HL-60 (cell line): Measurements from ENCODE around the gene ARHGAP25.

Source experiments
- DNase-seq, 2 experiments: peaks; one replicate each; pipeline ENCODE4 v3.0.0-alpha.2; 2010 to 2020; ENCODE audit warnings: low read depth in 1 of 2, low spot score in 1 of 2
- H3K27ac ChIP-seq: fragments of 250-450 bp; sonication (Bioruptor Pico); replicated peaks from 2 replicates; pipeline ENCODE4 v1.5.1; 2020; ENCODE audit warnings: mild to moderate bottlenecking, moderate library complexity
- H3K27me3 ChIP-seq: fragments of 250-450 bp; sonication (Bioruptor Pico); 2 replicates; pipeline ENCODE4 v1.5.1; 2021; ENCODE audit warnings: mild to moderate bottlenecking, moderate library complexity; ENCODE audit not compliant: insufficient read depth, poor library complexity, severe bottlenecking
- H3K4me3 ChIP-seq: replicated peaks from 2 replicates; pipeline ENCODE4 v1.5.1; 2011; ENCODE audit warnings: mild to moderate bottlenecking, control low read depth, low read length; ENCODE audit not compliant: insufficient read depth
- CTCF ChIP-seq: IDR thresholded peaks from one replicate; pipeline ENCODE4 v1.5.1; 2011; ENCODE audit warnings: low read length, control low read depth, inconsistent platforms; ENCODE audit not compliant: insufficient read depth
- GABPA ChIP-seq: IDR thresholded peaks from 2 replicates; pipeline ENCODE4 v1.6.1; 2012; ENCODE audit warnings: low read depth
- POLR2AphosphoS5 ChIP-seq: IDR thresholded peaks from 2 replicates; pipeline ENCODE4 v1.6.1; 2012; ENCODE audit warnings: low read depth
- REST ChIP-seq: IDR thresholded peaks from 2 replicates; pipeline ENCODE4 v1.6.1; 2012; ENCODE audit warnings: low read depth; ENCODE audit not compliant: insufficient replicate concordance
- SPI1 ChIP-seq: IDR thresholded peaks from 2 replicates; pipeline ENCODE4 v1.6.1; 2012; ENCODE audit warnings: low read depth, mild to moderate bottlenecking, borderline replicate concordance

The ARHGAP25 gene

GRCh38 chr2:68696554-68696953 is 38.1 kb upstream of the ARHGAP25 start:
- no peak for DNase-seq
- no peak for TF ChIP-seq POLR2AphosphoS5
- TF ChIP-seq REST, result no peak
- no peak for TF ChIP-seq SPI1
- no peak for TF ChIP-seq GABPA
- TF ChIP-seq CTCF, result no peak
- Histone ChIP-seq H3K27ac (no peak overlapping the region), H3K27me3 (no peaks in the 10 kb centered on the region), H3K4me3 (no peak overlapping the region)

GRCh38 chr2:68698567-68699377 is 35.8 kb upstream of the ARHGAP25 start:
- no peak overlapping the region for H3K27ac ChIP-seq
- DNase-seq, result no peak
- no peak overlapping the region for H3K4me3 ChIP-seq
- no peak for TF ChIP-seq CTCF
- TF ChIP-seq GABPA, result no peak
- no peak for TF ChIP-seq POLR2AphosphoS5
- no peak for TF ChIP-seq REST
- no peak for TF ChIP-seq SPI1
- H3K27me3 ChIP-seq, result no peaks in the 10 kb centered on the region

DNA sequence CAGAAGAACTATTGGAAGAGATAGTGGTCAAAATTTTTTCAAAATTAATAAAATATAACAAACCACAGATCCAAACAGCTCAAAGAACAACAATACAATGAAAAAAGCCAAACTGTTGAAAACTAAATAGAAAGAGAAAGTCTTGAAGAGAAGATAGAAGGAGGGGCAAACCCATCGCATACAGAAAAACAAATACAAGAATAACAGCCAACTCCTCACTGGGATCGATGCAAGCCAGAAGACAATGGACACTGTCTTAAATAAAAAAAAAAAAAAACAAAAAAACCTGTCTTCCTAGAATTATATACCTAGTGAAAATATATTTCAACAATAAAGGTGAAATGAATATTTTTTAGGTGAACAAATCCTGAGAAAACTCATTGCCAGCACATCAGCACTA is 34.1 kb upstream of the ARHGAP25 start:
- no peak for DNase-seq
- Histone ChIP-seq H3K4me3 (no peak overlapping the region), H3K27ac (no peak overlapping the region), H3K27me3 (no peaks in the 10 kb centered on the region)
- TF ChIP-seq GABPA, result no peak
- no peak for TF ChIP-seq CTCF
- TF ChIP-seq SPI1, result no peak
- TF ChIP-seq POLR2AphosphoS5, result no peak
- no peak for TF ChIP-seq REST
